ENCODE measurements around the gene C8G.

Gene C8G

DNA sequence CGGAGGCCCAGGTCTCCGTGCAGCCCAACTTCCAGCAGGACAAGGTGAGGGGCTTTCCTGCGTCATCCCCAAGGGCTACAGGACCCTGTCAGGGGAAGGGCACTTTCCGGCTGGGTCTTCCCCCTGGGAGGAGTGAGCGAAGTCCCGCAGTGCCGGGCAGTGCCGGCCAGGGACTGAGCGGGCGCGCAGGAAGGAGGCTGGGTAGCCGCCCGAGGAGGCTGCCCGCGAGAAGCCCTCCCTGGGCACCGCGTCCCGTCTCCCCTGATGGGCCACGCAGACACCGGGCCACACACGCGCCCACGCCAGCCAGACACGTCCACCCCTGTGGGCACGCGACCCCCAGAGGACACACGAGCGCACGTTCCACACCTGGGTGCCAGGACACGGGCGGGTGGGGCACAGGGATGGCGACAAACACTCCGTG lies 32.6 kb downstream of the C8G start:
- DNase-seq (ENCODE audit: low read depth) = no peak
- TF ChIP-seq, protein P1, sequence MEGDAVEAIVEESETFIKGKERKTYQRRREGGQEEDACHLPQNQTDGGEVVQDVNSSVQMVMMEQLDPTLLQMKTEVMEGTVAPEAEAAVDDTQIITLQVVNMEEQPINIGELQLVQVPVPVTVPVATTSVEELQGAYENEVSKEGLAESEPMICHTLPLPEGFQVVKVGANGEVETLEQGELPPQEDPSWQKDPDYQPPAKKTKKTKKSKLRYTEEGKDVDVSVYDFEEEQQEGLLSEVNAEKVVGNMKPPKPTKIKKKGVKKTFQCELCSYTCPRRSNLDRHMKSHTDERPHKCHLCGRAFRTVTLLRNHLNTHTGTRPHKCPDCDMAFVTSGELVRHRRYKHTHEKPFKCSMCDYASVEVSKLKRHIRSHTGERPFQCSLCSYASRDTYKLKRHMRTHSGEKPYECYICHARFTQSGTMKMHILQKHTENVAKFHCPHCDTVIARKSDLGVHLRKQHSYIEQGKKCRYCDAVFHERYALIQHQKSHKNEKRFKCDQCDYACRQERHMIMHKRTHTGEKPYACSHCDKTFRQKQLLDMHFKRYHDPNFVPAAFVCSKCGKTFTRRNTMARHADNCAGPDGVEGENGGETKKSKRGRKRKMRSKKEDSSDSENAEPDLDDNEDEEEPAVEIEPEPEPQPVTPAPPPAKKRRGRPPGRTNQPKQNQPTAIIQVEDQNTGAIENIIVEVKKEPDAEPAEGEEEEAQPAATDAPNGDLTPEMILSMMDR (conservative IDR thresholded peaks at IDR 0.05; ENCODE audit: control insufficient read depth, insufficient read depth, low read depth, low read length) = no peak
- H3K4me3 ChIP-seq (ENCODE audit: control insufficient read depth, low read depth, low read length) = peak overlapping the region; percentile 28

DNA sequence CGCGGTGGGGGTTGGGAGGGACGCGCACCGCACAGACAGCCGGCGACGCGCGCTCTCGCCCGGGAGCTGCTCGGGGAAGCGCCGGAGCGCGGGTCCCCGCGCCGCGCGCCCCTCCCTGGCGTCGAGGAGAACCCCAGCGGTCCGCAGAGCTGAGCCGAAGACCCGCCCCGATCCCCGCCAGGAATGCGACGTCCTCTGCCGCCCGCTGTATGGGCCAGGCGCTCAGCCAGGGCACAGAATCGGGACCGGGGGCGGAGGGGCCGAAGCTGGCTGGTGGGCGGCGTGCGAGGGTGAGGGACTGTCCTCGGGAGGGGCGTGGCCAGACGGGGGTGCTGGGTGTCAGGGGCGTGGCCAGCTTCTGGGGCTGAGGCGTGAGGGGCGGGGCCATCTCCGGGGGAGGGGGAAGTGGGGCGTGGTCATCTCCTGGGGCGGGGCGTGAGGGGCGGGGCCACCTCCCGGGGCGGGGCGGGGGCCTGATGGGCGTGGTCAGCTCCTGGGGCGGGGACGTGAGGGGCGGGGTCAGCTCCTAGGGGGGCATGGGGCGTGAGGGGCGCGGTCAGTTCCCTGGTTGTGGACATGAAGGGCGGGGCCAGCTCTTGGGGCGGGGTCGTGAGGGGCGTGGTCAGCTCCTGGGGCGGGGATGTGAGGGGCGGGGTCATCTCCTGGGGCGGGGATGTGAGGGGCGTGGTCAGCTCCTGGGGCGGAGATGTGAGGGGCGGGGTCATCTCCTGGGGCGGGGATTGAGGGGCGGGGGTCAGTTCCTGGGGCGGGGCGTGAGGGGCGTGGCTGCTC lies 33.2 kb downstream of the C8G start:
- peak overlapping the region; percentile 28 for H3K4me3 ChIP-seq (ENCODE audit: control insufficient read depth, low read depth, low read length)
- TF ChIP-seq, protein P1 (conservative IDR thresholded peaks at IDR 0.05; ENCODE audit: control insufficient read depth, insufficient read depth, low read depth, low read length) = no peak
- peak; percentile 43 for DNase-seq (ENCODE audit: low read depth)

DNA sequence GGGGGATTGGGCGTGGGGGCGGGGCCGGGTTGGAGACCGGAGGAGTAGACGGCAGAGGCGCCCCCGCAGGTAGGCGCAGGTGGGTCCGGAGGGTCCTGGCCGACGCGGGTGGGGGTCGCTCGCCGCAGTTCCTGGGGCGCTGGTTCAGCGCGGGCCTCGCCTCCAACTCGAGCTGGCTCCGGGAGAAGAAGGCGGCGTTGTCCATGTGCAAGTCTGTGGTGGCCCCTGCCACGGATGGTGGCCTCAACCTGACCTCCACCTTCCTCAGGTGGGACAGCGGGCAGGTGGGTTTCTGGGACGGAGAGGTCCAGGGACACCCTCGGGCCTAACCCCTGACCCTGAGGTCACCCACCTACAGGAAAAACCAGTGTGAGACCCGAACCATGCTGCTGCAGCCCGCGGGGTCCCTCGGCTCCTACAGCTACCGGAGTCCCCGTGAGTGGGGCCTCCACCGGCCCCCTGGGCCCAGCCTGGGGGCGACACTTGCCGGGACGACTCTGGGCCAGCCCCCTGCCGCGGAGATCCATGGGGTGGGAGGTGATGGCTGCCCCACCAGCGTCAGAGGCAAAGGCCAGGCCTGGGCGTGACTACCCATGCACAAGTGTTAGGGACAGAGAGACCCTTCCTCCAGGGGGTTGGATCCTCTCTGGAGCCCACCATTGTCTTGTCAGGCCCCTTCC lies 34.0 kb downstream of the C8G start:
- no peak overlapping the region for H3K4me3 ChIP-seq (ENCODE audit: control insufficient read depth, low read depth, low read length)
- TF ChIP-seq, protein P1 (conservative IDR thresholded peaks at IDR 0.05; ENCODE audit: control insufficient read depth, insufficient read depth, low read depth, low read length) = no peak
- no peak for DNase-seq (ENCODE audit: low read depth)

DNA sequence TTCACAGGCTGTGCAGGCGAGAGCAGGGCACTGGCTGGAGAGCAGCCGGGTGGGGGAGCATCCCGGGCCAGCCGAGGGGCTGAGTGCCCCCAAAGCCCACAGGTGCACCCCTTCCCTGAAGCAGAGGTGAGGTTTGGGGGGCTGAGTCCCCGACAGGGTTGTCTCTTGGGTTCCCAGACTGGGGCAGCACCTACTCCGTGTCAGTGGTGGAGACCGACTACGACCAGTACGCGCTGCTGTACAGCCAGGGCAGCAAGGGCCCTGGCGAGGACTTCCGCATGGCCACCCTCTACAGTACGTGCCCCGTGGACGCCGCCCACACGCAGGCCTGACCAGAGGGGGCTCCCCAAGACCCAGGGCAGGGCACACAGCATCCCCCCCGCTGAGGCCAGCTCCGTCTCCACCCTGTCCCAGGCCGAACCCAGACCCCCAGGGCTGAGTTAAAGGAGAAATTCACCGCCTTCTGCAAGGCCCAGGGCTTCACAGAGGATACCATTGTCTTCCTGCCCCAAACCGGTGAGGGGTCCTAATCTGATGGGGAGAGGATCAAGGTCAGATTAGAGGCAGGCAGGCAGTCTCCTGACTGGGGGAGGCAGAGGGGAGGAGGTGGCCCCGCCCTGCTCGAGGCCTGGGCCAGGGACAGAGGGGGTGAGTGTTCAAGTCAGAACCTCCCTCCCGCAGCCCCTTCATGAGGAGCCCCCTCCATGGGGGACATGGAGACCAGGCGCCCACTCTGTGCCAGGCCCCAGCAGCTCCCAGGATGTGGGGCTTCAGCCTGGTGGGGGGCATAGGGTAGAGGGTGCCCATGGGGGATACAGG lies 34.9 kb downstream of the C8G start:
- TF ChIP-seq, protein P1 (conservative IDR thresholded peaks at IDR 0.05; ENCODE audit: control insufficient read depth, insufficient read depth, low read depth, low read length) = no peak
- H3K4me3 ChIP-seq (ENCODE audit: control insufficient read depth, low read depth, low read length) = no peak overlapping the region
- no peak for DNase-seq (ENCODE audit: low read depth)

DNA sequence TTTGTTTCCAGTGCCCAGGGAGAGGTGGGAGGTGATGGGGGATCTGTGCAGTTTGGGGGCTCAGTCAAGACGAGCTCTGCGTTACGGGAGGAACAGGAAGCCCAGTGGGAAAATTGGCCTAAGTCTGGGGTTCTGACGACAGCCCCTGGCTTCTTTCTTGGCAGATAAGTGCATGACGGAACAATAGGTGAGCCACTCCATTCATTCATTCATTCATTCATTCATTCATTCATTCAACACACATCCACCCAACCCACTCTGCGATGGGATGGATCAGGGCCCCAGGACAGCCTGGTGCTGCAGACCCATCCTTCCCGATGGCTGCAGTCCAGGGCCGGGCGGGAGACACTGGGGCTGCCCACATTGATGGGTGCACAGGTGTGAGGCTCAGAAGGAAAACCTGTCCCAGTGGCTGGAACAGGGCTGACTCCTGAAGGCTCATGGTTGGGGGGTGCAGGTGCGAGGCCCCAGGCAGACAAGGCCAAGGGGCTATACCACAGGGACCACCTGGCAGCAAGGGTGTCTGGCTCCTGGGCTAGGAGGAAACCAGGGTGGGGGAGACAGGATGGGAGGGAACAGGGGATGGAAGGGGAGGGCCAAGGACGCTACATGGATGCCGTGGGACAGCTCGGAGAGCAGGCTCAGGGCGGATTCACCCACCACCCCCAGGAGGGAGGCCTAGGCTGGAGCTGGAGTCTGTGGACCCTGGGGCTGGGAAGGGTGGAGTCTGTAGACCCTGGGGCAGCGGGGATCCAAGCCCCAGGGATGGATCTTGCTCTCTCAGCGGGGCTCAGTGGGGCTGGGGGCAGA lies 35.8 kb downstream of the C8G start:
- no peak for DNase-seq (ENCODE audit: low read depth)
- H3K4me3 ChIP-seq (ENCODE audit: control insufficient read depth, low read depth, low read length) = no peak overlapping the region
- TF ChIP-seq, protein P1 (conservative IDR thresholded peaks at IDR 0.05; ENCODE audit: control insufficient read depth, insufficient read depth, low read depth, low read length) = no peak

Data from fibroblast of mammary gland (primary cell).